HG02943 (cell line): ENCODE measurements around the gene GAS2L1.

Experiments
- ATAC-seq: cut with Tn5 transposase; IDR thresholded peaks from one replicate; pipeline ENCODE4 v1.9.1; 2021; ENCODE audit warnings: mild to moderate bottlenecking, low read depth, moderate library complexity; ENCODE audit not compliant: unreplicated experiment

The GAS2L1 gene

DNA sequence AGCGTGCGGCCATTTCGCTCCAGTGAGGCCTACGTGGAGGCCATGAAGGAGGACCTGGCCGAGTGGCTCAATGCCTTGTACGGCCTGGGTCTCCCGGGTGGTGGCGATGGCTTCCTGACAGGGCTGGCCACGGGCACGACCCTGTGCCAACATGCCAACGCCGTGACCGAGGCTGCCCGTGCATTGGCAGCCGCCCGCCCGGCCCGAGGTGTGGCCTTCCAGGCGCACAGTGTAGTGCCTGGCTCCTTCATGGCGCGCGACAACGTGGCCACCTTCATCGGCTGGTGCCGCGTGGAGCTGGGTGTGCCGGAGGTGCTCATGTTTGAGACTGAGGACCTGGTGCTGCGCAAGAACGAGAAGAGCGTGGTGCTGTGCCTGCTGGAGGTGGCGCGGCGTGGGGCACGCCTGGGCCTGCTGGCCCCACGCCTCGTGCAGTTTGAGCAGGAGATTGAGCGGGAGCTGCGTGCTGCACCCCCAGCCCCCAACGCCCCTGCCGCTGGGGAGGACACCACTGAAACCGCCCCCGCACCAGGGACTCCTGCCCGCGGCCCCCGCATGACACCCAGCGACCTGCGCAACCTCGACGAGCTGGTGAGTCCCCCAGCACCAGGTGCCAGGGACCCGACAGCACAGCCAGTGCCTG lies 1.8 kb downstream of the GAS2L1 start:
- ATAC-seq = no peak

DNA sequence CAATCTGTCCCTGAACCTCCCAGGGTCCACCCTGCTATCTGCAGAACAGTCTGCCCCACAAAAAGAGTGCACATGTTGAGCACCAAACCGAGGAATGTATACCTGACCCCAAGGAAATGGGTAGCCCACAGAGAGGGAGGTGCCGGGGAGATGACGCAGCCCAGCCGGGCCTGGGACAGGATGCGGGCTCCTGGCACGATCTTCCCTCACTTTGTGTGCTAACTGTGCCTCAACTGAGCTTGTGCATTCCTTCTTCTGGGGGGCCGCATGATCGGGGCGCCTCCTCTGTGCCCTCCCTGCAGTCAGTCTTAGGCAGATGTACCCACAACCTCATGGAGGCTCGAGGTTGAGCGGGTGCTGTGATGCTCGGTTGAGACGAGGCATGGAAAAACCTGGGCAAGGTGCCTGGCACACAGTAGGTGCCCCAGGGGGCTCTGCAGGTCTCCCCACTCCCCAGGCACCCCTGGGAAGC lies 2.4 kb downstream of the GAS2L1 start:
- no peak for ATAC-seq

DNA sequence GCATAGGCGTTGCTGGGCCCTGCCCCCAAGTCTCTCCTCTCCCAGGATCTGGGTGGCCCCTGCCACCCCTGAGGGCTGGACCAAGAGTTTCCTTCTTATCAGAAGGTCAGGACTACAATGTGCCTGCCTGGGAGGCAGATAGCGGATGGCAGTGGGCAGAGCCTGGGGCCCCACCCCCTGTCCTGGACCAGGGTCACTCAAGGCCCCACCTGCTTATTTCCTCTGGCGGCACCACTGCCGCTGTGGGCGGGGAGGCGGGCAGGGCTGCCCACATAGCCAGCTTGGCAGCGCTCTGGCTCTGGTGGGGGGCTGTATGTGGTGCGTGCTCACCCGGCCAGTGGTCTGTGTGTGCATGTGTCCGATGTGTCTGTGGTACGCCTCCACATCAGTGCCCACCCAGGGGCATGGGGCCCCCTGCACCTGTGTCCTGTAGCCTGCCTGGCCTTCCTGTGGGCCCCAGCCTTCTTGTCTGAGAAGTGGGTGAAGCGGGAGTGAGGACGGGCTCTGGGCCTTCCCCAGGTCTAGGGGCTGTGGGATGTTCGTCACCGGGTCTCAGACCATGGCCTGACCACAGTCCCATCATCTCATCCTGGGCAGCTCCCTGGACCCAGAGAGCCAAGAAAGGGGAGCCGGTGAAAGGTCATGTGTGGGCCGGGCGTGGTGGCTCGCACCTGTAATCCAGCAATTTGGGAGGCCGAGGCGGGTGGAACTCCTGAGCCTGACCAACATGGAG lies 3.0 kb downstream of the GAS2L1 start:
- no peak for ATAC-seq

DNA sequence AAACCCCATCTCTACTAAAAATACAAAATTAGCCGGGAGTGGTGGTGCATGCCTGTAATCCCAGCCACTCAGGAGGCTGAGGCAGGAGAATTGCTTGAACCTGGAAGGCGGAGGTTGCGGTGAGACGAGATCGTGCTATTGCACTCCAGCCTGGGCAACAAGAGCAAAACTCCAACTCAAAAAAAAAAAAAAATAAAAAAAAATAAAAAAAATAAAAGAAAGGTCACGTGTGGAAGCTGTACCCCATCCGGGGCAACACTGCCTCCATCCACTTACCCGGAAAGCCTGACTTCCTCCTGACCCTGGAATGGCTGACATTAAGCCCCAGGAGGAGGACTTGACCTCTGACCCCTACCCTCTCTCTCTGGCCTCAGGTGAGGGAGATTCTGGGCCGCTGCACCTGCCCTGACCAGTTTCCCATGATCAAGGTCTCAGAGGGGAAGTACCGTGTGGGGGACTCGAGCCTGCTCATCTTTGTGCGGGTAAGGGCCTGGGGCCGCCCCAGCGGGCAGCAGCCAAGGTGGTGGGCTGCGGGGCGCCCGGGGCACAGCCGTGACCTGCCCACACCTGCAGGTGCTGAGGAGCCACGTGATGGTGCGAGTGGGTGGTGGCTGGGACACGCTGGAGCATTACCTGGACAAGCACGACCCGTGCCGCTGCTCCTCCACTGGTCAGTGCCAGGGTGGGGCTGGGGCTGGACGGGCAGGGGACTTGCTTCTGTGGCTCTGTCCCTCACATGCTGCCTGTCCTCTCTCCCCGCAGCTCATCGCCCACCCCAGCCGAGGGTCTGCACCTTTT lies 3.8 kb downstream of the GAS2L1 start:
- no peak for ATAC-seq

DNA sequence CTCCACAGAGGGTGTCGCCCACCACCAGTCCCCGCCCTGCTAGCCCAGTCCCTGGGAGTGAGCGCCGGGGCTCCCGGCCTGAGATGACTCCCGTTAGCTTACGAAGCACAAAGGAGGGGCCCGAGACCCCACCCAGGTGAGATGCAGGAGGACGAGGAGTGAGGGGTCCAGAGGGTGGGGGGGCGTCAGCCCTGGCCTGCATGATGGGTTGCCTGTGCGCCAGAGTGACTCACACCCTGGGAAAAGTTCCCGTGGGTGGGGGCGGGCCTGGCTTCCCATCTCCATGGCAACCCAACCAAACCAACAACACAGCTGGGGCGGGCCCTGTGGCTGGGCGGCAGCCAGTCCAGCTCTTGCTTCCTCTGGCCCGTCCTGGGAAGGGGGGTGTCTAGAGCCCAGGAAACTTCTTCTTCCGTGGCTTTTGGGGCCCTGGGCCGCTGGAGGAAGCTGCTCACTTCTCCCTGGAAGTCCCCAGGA lies 4.5 kb downstream of the GAS2L1 start:
- ATAC-seq = no peak

DNA sequence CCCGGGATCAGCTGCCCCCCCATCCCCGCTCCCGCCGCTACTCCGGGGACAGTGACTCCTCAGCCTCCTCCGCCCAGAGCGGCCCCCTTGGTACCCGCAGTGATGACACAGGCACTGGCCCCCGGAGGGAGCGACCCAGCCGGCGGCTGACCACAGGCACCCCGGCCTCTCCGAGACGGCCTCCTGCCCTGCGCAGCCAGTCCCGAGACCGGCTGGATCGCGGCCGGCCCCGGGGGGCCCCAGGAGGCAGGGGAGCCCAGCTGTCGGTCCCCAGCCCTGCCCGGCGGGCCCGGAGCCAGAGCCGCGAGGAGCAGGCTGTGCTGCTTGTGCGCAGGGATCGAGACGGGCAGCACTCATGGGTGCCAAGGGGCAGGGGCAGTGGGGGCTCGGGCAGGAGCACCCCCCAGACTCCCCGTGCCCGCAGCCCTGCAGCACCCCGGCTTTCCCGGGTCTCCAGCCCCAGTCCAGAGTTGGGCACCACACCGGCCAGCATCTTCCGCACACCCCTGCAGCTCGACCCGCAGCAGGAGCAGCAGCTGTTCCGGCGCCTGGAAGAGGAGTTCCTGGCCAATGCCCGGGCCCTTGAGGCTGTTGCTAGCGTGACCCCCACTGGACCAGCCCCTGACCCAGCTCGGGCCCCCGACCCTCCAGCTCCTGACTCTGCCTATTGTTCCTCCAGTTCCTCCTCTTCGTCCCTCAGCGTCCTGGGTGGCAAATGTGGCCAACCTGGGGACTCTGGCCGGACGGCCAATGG lies 5.2 kb downstream of the GAS2L1 start:
- no peak for ATAC-seq

DNA sequence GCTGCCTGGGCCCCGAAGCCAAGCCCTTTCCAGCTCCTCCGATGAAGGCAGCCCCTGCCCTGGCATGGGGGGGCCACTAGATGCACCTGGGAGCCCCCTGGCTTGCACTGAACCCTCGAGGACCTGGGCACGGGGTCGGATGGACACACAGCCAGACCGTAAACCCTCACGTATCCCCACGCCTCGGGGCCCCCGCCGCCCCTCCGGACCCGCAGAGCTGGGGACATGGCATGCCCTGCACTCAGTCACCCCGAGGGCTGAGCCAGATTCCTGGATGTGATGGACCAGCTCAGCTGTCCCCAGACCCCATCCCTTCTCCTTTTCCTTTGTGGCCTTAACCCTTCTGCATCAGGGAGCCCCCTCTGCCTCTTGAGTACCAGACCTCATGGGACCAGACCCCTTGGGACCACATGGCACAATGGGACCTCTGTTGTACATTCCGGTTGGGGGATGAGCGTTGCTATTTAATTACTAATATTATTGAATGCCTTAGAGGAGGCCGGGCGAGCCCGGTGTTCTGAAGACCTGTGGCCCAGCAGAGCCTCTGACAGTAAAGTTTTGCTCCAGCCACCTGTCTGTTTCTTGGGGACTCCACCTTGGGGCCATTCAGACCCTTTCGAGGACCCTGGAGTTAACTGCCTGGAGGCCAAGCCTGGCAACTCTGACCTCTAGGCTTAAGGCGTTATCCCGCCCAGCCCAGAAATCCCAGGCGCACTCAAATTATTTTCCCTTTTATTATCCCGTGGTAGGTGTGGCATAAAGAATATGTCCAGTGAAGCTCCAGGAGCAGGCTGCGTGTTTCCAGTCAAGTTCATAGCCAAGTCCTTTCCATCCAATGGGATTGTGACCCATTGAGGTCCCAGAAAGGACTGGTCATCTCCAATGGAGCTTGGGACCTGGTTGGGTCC lies 6.0 kb downstream of the GAS2L1 start:
- ATAC-seq = no peak

DNA sequence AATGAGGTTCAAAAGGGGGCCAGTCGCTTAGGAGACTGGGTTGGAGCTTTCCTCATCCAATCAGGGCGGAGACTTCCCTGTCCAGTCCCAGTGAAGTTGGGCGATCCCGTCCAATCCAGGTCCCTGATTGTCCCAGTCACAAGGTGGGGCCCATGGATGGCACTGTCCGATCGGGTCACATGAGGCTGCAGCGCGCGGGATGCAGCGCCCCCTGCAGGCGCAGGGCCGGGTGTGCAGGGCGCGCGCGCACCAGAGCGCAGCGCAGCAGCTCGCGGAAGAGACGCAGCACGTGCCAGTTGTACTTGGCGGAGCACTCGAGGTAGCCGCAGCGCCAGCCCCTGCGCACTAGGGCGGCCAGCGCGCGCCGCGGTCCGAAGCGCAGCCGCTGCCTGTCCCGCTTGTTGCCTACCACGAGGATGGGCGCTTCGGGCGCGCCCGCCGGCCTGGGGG lies 6.7 kb downstream of the GAS2L1 start:
- no peak for ATAC-seq

DNA sequence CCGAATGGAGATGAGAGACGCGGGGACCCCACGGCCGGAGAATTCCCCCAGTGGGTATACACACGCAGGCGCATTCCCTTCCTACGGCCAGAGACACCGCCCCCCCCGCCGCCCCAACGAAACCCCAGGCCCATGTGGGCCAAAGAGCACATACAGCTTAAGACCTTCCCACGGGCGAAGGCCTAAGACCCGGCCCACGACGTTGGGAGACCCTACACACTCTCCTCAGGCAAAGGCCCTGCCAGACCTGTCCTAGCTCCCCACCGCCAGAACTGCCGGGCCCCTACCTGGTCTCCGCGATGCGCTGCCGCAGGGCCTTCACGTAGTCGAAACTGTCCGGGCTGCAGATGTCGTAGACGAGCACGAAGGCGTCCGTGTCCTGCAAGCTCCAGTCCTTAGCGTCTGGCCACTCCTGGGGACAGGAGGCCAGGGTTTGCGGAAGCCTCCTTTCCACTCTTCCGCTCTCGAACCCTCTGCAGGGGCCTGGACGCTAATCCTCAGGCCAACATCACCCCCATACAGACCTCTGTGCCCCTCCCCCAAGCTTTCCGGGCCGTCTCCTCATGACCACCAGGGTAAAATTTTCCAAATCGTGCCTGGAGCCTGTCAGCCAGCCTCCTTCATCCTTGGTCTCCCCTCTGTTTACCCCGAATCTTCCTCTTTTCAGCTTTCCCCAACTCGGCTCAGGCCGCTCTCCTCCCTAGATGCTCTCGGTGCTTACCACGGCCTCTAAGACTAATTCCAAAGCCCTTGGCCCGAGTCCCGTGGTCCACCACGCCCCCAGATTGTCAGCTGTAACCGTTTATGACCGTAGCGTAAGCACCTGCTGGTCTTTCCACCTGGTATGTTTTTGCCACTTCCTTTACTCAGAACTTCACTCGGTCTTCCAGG lies 7.4 kb downstream of the GAS2L1 start:
- no peak for ATAC-seq

DNA sequence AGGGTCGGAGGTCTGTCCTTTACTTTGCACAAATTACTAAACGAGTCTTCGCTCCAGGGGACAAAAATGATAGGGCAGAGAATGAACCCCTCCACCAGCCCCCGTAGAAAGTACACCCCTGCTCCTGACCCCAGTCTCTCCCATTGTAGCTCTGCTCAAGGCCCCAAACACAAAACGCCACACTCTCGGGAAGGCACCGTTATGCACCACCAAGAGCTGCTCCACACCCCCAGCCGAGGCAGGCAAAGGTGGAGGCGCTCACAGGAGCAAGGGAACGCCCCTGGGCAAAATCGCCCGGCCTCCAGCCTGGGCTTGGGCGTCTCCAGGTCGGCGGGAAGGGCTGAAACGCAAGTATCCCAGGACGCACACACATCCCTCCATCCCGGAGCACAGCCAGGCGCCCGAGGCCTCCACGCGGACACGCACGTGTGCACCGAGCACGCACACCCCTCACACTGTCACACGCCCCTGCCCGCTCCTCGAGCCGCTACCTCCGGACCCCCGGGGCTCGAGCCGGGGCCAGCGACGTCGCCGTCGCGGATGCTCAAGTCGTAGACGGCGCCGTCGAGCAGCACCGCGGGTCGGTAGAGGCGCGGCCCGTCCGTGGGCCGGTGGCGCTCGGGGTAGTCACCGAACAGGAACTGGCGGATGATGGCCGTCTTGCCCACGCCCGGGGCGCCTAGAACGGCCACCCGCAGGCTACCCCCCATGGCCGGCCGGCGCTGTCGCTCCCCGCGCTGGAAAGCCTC lies 8.3 kb downstream of the GAS2L1 start:
- ATAC-seq = no peak

DNA sequence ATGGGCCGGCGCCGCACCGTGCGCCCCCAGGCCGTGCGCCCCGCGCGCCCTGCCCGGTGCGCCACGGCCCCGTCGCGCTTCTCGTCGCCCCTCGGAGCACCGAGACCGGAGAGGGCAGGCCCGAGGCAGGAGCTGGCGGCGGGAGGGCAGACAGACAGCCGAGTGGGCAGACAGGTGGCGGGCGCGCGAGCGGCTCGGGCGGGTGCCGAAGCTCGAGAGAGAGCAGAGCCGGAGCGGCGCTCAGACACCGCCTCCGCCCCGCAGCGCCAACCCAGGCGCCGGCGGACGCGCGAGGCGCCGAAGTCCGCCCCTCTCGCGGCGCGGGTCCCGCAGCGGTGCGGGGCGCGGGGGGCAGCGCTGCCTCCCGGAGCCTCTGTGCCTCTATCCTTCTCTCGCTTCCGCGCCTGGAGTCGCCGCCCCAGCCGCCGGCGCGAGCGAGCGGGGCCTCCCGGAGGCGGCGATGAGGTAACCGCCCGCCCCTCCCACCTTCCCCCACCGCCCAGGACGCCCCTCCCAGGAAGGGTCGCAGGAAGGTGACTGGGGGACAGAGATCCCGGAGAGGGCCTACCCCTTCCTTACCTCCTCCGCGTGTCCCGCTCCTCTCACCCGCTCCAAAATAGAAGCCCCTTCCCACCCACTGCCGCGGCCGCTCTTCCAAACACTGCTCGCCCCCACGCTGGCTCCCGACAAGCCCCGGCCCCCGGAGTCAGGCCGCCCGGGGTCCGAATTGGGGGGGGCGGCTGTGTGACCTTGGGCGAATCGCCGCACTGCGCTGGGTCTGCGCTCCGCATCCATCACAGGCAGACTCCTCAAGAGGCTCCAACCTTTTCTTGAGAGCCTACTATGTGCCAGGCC lies 9.1 kb downstream of the GAS2L1 start, which contains the start of gene RASL10A:
RASL10A (minus strand) TSS at position 412 of the 855 bp plus-strand sequence. CDS start 451 bp downstream, outside the sequence.
- no peak for ATAC-seq

DNA sequence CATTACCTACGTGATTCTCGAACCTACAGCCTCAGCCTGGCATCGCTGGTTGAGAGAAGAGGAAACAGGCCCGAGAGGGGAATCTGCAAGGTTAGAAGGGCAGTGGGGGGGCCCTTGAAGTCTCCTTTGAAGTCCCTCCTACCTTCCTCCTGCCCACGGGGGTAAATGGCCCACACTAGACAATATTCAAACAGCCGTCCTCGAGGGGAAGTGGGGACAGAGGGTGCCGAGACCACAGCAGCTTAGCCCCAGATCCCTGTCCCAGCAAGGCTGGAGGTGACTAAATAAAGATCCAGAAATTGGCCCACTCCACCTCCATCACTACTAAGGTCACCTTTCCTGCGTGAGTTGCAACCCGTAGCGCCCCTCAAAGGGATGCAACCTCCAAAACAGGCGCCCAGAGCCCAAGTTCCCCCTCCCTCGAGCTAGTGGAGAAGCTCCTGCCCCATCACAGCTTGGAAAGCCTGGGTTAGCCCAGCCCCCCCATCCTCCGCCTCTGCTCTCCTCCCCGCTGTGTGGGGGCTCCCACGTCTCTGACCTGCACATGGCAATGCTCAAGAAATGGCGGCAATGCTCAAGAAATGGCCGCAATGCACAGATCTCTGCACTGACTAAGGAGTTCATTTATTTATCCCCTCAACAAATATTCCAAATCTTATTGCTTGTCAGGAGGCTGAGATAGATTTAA lies 9.8 kb downstream of the GAS2L1 start:
- no peak for ATAC-seq

DNA sequence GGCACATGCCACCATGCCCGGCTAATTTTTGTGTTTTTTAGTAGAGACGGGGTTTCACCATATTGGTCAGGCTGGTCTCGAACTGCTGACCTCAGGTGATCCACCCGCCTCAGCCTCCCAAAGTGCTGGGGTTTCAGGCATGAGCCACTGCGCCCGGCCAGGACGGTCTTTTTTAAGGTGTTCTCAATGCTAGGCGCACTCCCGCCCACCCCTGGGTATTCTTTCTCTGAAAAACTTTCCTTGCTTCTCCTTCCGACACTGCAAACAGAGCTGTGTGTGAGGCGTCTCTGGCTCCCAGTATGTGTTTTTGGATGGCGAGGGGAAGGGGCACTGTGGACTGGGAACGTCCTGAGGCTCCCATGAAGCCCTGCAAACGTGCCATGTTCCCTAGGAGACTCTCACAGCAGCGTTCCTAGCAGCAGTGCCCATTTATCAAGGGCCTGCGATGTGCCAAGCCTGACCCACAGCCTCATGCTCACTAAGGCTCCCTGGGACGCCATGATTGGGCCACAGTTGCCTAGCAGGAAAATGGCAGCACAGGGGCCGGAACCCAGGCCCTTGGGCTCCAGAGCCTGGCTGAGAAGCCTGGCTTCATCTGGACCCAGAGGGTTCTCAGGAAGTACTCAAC lies 11.5 kb downstream of the GAS2L1 start:
- no peak for ATAC-seq

DNA sequence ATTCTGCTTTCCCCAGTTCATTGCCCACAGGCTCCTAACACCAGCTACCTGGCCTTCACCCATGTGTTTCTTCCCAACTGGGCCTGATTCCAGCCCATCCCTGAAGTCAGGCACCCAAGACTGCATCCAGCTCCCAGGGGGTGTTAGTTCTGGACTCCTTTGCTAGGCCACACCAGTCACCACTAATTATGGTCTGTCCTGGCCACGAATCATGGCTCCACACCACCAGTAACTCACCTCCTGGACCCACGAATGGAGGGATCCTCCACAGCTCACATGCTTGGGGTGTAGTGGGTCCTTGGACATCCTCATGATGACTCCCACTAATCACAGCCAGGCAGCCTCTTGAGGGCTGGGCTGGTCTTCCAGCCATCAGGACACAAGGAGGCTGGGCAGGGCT lies 12.6 kb downstream of the GAS2L1 start:
- ATAC-seq = no peak

DNA sequence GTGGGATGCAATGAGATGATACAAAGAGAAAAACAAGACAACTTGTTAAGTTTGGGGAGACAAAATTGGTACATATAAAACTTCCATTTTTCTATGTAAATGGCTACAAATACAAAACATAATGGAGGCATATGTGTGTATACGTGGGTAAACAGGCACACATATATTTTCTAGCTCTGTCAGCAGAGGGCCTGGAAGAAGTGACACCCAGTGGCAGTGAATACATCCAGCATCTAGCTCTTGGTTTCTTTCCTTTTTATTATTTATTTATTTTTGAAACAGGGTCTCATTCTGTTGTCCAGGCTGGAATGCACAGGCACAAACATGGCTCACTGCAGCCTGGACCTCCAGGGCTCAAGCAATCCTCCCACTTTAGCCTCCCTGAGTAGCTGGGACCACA lies 14.1 kb downstream of the GAS2L1 start:
- no peak for ATAC-seq

DNA sequence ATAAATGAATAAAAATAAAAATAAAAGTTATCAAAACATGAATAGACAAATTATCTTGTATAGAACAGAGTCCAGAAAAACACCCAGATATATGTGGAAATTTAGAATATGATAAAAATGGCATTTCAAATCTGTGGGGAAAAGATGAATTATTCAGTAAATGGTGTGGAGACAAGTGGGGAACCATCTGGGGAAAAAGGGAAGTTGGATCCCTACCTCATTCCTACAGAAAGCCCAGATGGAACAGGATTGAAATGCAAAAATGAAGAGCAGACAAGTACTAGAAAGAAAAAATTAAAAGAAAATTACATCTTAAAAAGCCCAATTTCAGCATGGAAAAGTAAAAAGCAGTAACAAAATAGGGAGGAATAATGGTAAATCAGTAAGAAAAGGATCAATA lies 17.2 kb downstream of the GAS2L1 start:
- no peak for ATAC-seq
